HepG2 (cell line): ENCODE results near the gene HPCAL1. TPM values are rescaled to one million over a fixed set of nuclear protein-coding genes. Genes with fewer than 3 reads are reported as not detected.

Experiments used
- ARID2 ChIP-seq: sonication (generic); formaldehyde crosslinking; IDR thresholded peaks from 2 replicates; pipeline ENCODE4 v1.8.1; 2022; ENCODE audit warnings: mild to moderate bottlenecking, missing genetic modification reagents, borderline replicate concordance
- GABPB1 ChIP-seq: IDR thresholded peaks from 2 replicates; pipeline ENCODE4 v1.6.1; 2016; ENCODE audit warnings: mild to moderate bottlenecking, missing genetic modification reagents, moderate library complexity, missing compliant biosample characterization
- HNF1B ChIP-seq: sonication (generic); formaldehyde crosslinking; IDR thresholded peaks from 2 replicates; pipeline ENCODE4 v1.5.1; 2020; ENCODE audit warnings: mild to moderate bottlenecking, moderate library complexity, missing genetic modification reagents
- KDM1A ChIP-seq: IDR thresholded peaks from 2 replicates; pipeline ENCODE4 v1.6.1; 2016; ENCODE audit warnings: missing compliant biosample characterization
- SAP130 ChIP-seq: IDR thresholded peaks from 2 replicates; pipeline ENCODE4 v1.6.1; 2016; ENCODE audit warnings: low read depth
- SIN3B ChIP-seq: fragments of 150-350 bp; IDR thresholded peaks from 2 replicates; pipeline ENCODE4 v1.6.1; 2014; ENCODE audit warnings: low read length
- SP5 ChIP-seq: IDR thresholded peaks from 2 replicates; pipeline ENCODE4 v1.6.1; 2016; ENCODE audit warnings: low read depth, borderline replicate concordance
- TFAP4 ChIP-seq: sonication (generic); IDR thresholded peaks from 2 replicates; pipeline ENCODE4 v1.6.1; 2016; ENCODE audit warnings: low read depth, borderline replicate concordance
- TRIM24 ChIP-seq: sonication (generic); formaldehyde crosslinking; IDR thresholded peaks from 2 replicates; pipeline ENCODE4 v1.8.0; 2022; ENCODE audit warnings: mild to moderate bottlenecking, missing genetic modification reagents
- ZNF335 ChIP-seq: sonication (generic); formaldehyde crosslinking; IDR thresholded peaks from 2 replicates; pipeline ENCODE4 v1.4.0; 2020; ENCODE audit warnings: missing genetic modification reagents
- ZNF33B ChIP-seq: sonication (generic); formaldehyde crosslinking; IDR thresholded peaks from 2 replicates; pipeline ENCODE4 v1.5.1; 2020; ENCODE audit warnings: mild to moderate bottlenecking, missing genetic modification reagents
- ZNF354B ChIP-seq: sonication (generic); formaldehyde crosslinking; IDR thresholded peaks from 2 replicates; pipeline ENCODE4 v1.8.0; 2022; ENCODE audit warnings: mild to moderate bottlenecking, missing genetic modification reagents
- ZNF512B ChIP-seq: sonication (generic); formaldehyde crosslinking; IDR thresholded peaks from 2 replicates; pipeline ENCODE4 v1.5.1; 2020; ENCODE audit warnings: missing genetic modification reagents, mild to moderate bottlenecking, borderline replicate concordance
- ZNF562 ChIP-seq: sonication (generic); formaldehyde crosslinking; IDR thresholded peaks from 2 replicates; pipeline ENCODE4 v1.8.0; 2022; ENCODE audit warnings: missing genetic modification reagents, borderline replicate concordance
- ZNF576 ChIP-seq: sonication (generic); formaldehyde crosslinking; IDR thresholded peaks from 2 replicates; pipeline ENCODE4 v1.4.0; 2020; ENCODE audit warnings: mild to moderate bottlenecking, missing genetic modification reagents
- ZNF598 ChIP-seq: sonication (generic); formaldehyde crosslinking; IDR thresholded peaks from 2 replicates; pipeline ENCODE4 v1.5.1; 2020; ENCODE audit warnings: mild to moderate bottlenecking, missing genetic modification reagents, borderline replicate concordance
- ZNF800 ChIP-seq: sonication (generic); formaldehyde crosslinking; IDR thresholded peaks from 2 replicates; pipeline ENCODE4 v1.4.0; 2020; ENCODE audit warnings: missing genetic modification reagents
- ZSCAN25 ChIP-seq: sonication (generic); formaldehyde crosslinking; IDR thresholded peaks from 2 replicates; pipeline ENCODE4 v1.8.0; 2022; ENCODE audit warnings: mild to moderate bottlenecking, missing genetic modification reagents
- polyA plus RNA-seq, 8 experiments: library from polyadenylated mRNA; depleted of rRNA in 3 of 8; stranded (reverse) in 7 of 8; unstranded in 1 of 8; fragments of >200 nt; fragmentation: Illumina TruSeq in 4 of 8; extraction: Trizol in 4 of 8; gene quantifications; 2 replicates each; pipeline versions ENCODE4 v1.2.1 to v1.2.3, GENCODE V29; 2011 to 2016; ENCODE audit warnings: low read depth in 4 of 8, missing spikeins in 1 of 8, mixed read lengths in 1 of 8; ENCODE audit not compliant: insufficient read depth in 1 of 8
- total RNA-seq, 5 experiments: library from RNA; depleted of rRNA; stranded (reverse); fragments of >200 nt; fragmentation: Illumina TruSeq; extraction: Trizol; gene quantifications; 2 replicates each; pipeline ENCODE4 v1.2.3, GENCODE V29; 2016; ENCODE audit warnings: low read depth in 1 of 5

Gene HPCAL1
- total and polyA plus RNA-seq, 2 of the 13 experiments (the other 11 are each of a cell fraction or from before 2014, with no cell fraction given) = 29.5 to 29.9 TPM

GRCh38 chr2:10269711-10270610 lies 32.7 kb upstream of the HPCAL1 start (continued):
- TF ChIP-seq ZSCAN25 = 0 out of 2 replicates have a peak, but pooled peaks have one; percentile 13
- TF ChIP-seq ZNF354B (CRISPR knock-in tag) = 0 out of 2 replicates have a peak, but pooled peaks have one; percentile 67
- TF ChIP-seq TRIM24 (CRISPR knock-in tag) = no peak
- TF ChIP-seq ZNF800 (CRISPR knock-in tag) = no peak
- 0 out of 2 replicates have a peak, but pooled peaks have one; percentile 17 for TF ChIP-seq ZNF335
- no peak for TF ChIP-seq SIN3B
- 0 out of 2 replicates have a peak, but pooled peaks have one; percentile 0 for TF ChIP-seq ZNF598 (CRISPR knock-in tag)
- peak; percentile 49; the same call in 1 of the 2 replicates for TF ChIP-seq TFAP4
- 0 out of 2 replicates have a peak, but pooled peaks have one; percentile 63 for TF ChIP-seq ARID2 (CRISPR knock-in tag)
- TF ChIP-seq HNF1B (CRISPR knock-in tag) = no peak
- TF ChIP-seq ZNF33B = 0 out of 2 replicates have a peak, but pooled peaks have one; percentile 61
- peak; percentile 7; the same call in 1 of the 2 replicates for TF ChIP-seq SAP130 (CRISPR knock-in tag)
- no peak for TF ChIP-seq ZNF512B (CRISPR knock-in tag)
- TF ChIP-seq ZNF576 (CRISPR knock-in tag) = peak; percentile 78; the same call in 1 of the 2 replicates
- no peak for TF ChIP-seq KDM1A (CRISPR knock-in tag)
- TF ChIP-seq ZNF562 (CRISPR knock-in tag) = no peak
- peak; percentile 23; the same call in 1 of the 2 replicates for TF ChIP-seq SP5
- 0 out of 2 replicates have a peak, but pooled peaks have one; percentile 15 for TF ChIP-seq GABPB1 (CRISPR knock-in tag)
